GM18861 (cell line): ENCODE results near the gene ABCG5.

ENCODE experiments used
- ATAC-seq: cut with Tn5 transposase; IDR thresholded peaks from one replicate; pipeline ENCODE4 v1.9.1; 2021; ENCODE audit not compliant: unreplicated experiment

The ABCG5 gene

DNA sequence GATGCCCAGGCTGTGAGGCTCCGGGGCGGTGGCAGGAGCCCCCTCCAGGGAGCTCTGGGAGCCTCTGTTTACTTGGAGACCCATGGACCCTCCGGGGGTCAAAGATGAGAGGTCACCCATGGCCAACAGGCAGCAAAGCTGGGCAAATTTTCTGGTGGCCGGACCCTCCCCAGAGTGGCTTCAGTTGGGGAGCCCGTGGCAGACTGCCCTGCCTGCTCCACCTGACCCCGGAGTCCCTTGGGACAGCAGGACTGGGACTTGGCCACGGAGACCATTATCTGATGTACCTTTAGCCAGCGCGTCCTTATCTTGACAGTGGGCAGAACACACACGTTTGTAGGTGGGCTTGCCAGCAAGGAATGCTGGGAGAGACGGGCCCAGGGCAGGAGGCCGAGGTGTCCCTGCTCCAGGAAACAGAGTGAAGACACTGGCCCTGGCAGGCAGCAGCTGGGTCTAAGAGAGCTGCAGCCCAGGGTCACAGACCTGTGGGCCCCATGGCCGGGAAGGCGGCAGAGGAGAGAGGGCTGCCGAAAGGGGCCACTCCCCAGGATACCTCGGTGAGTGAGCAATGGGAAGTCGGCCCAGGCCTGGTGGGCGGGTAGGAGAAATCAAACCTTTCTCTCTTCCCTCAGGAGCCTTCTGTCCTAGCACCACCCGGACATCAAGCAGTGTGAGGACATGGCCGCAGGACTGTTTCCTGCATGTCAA is at the start of gene ABCG5, which contains the start of gene ABCG8:
ABCG5 (minus strand) TSS at position 280 of the 708 bp plus-strand sequence; CDS start at position 120, 160 bp downstream.
ABCG8 (plus strand) TSS at position 412 of the 708 bp plus-strand sequence; CDS start at position 495, 83 bp downstream.
- ATAC-seq = no peak

- ATAC-seq = no peak
Measured at GRCh38 chr2:43887176-43887575, 48.5 kb upstream of the ABCG5 start.

GRCh38 chr2:43885132-43885632 is 46.5 kb upstream of the ABCG5 start:
- ATAC-seq = no peak

DNA sequence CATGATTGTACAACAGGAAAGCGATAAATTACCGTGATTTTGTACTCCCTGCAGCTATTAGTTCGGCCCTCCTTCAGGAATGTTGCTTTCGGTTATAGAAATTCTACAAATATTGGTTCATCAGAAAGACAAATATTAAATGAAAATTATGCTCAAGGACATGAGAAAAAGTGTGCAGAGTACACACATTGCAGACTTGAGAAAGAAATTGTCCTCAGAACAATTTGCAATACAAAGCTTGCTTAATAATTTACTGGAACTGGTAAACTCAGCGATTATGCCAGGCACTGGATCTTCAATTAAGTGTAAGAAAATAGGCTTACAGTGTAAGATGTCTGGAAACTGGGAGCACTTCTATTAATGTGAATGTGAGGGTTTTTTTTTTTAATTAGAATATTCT is 46.0 kb upstream of the ABCG5 start:
- no peak for ATAC-seq

DNA sequence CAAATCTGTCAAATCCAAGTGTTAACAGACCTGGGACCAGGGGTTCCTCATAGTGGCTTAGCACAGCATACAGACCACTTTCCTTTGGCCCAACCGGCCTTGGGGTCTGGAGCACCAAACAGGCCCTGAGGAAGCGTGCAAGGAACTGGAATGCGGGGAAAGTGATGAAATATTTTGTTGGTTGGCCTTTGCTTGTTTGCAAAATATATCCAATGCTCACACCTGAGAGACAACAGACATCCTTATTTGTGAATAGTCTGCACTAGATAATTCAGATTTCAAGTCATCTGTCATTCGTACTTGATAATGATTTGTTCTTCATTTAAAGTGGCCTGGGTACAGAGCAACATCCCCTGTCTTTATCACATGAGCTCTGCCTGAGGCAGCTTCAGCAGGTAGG is 43.7 kb upstream of the ABCG5 start:
- ATAC-seq = no peak

GRCh38 chr2:43880952-43881351 is 42.3 kb upstream of the ABCG5 start:
- ATAC-seq = no peak

DNA sequence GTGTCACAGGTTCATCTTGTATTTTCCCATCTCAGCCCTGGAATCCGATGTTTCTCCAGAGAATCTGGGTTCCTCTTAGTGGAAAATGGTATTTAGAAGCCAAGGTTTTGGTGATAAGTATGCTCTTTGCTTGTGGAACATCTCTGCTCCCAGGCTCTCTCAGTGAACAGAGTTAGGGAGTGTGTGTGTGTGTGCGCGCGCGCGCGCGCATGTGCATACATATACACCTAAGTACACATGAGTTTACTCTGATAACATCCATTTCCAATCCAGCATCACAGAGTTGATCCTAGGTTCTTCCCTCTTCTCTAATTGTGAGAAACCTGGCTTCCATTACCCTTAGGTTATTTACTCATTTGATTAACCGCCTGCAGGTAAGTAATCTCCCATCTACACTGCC is 41.8 kb upstream of the ABCG5 start:
- ATAC-seq = no peak

DNA sequence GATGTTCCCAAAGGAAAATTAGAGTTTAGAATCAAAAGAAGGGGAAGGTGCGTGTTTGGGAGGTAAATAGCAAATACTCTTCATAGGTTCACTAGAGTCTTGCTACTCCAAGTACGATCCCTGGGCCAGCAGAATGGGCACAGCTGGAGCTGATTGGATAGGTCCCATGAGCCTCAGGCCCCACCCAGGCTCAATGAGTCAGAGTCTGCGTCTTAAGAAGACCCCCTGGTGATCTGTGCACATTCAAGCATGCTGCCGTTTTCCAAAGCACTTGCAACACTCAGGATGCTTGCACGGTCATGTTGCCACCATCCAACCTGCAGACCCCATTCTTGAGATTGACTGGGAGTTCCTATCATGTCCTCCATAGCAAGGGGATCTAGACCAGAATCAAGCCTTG is 40.6 kb upstream of the ABCG5 start:
- ATAC-seq = no peak

DNA sequence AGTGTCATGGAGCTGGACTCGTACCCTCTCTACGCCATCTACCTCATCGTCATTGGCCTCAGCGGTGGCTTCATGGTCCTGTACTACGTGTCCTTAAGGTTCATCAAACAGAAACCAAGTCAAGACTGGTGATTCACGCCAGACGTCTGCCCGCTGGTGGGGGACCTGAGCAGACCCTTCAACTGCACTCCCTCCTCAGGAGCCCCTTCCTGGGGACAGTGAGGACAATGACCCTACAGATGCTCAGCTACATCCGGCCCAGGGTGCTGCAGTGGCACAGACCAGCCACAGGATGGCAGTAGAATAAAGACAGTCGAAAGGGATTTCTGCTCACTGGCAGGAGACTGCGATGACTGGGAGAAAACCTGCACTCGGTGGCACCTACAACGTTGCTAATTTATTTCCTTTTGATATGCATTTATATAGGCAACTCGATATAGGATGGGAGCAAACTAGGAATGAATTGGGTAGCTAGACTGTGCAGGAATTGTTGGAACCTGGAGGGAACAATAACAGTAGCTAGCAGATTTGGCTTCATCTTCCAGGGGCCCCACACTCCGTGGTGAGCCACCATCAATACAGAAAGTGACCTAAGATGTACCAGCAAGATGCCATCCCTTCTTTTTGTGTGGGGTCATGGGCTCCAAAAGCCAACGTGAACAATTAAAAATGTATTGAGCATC is 39.3 kb upstream of the ABCG5 start:
- peak; percentile 70 for ATAC-seq

- ATAC-seq = no peak
Measured at GRCh38 chr2:43874776-43875451, 36.3 kb upstream of the ABCG5 start.

DNA sequence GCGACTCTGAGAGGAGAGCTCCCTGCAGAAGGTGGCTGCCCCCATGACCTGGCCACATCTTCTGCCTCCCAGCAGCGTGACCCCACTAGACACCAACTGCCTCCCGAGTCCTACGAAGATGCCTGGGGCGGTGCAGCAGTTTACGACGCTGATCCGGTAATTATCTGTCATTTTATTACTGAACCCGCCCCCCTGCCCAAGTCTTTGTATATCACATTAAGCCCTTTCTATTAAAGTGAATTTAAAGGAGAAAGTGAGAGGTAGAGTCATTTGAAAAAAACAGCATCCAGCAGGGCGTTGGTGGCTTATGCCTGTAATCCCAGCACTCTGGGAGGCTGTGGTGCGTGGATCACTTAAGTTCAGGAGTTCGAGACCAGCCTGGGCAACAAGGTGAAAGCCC is 33.5 kb upstream of the ABCG5 start:
- ATAC-seq = no peak

- no peak for ATAC-seq
Measured at GRCh38 chr2:43855292-43855691, 16.7 kb upstream of the ABCG5 start.

- ATAC-seq = no peak
Measured at GRCh38 chr2:43854671-43855070, 16.0 kb upstream of the ABCG5 start.

DNA sequence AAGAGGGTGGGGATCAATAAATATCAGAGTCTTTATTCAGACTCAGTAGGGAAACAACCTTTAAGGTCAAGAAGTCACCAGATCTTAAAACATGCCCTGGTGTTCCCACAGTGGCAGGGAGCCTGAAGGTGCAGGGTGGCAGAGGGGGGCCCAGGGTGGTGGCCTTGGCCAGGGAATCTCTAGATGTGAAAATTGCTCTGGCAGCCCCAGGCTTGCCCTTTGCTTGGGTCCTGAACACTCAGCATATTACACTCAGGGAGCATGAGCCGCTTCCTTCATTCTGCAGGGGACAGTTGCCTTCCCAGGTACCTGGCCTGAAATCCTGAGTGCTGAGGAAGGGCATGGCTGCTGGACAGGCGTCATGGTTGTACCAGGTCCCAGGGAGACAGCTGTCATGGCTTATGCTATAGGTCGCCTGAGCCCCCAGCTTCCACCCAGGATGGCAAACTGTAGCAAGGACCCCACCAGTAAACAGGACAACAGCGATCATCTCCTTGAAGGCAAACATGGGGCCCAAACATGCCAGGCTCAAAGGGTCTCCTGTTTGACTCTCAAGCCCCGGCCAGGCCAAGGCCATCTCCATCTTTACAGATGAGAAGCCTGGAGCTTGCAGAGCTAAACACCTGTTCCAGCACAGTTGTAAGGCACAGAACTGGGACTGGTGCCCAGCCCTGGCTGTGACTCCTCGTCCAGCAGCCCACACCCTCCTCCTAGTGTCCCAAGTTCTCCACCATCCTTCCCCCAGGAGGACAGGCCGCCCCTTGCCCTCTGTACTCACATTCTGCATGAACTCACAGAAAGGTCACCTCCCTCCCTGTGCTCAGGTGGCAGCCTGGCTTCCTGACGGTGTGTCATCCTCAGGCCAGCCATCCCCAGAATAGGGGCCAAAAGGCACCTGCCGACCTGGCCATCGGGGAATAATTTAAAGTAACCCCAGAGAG is 14.8 kb upstream of the ABCG5 start:
- no peak for ATAC-seq

DNA sequence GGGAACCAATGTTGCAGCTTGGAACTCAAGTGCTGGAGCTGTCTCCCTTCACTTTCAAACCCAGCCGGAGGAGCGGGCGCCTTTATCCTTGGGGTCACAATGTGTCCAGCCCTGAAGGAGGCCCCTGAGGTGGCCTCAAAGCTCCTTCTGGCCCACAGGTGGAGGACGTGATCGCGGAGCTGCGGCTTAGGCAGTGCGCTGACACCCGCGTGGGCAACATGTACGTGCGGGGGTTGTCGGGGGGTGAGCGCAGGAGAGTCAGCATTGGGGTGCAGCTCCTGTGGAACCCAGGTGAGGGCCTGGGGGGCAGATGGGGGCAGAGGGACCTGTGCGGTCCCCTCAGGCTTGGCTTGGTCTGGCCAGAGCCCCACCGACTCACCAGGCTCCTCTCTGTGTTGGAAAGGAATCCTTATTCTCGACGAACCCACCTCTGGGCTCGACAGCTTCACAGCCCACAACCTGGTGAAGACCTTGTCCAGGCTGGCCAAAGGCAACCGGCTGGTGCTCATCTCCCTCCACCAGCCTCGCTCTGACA is 13.6 kb upstream of the ABCG5 start:
- no peak for ATAC-seq

GRCh38 chr2:43851011-43851980 is 12.7 kb upstream of the ABCG5 start:
- ATAC-seq = no peak

DNA sequence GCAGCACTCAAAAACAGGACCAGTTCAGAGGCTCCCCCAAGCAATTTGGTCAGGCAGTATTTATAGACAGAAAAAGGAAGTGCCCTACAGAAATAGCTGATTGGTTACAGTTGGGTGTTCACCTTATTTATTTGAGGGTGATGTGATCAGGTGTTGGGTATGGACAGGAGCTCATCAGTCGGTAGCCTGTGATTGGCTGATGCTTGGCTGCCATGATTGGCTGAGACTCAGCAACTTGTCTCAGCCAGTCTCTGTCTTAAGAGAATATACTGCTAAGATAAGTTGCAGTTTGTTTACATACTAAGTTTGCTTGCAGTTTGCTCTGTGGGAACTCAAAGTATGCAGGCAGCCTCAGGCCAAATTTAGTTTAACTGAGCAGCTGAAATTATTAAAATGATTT is 9.6 kb upstream of the ABCG5 start:
- no peak for ATAC-seq

- no peak for ATAC-seq
Measured at GRCh38 chr2:43846140-43846793, 7.6 kb upstream of the ABCG5 start.

DNA sequence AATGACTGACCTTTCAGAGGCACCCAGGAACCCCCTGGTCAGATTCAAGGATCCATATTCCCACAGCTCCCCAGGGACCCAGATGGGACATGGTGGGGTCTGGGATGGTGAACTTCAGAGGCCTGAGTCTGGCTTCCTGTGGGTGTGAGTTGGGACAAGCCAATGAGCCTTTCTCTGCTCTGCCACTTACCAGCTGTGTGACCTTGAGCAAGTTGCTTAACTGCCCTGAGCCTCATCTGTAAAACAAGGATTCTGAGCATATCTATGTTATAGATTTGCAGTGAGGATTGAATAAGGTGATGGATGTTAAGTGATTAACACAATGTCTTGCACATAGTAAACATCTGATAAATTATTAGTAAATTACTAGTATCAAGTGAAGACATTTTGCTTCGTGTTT is 6.5 kb upstream of the ABCG5 start:
- ATAC-seq = no peak
